ENCODE results near the gene GMIP.

DNA sequence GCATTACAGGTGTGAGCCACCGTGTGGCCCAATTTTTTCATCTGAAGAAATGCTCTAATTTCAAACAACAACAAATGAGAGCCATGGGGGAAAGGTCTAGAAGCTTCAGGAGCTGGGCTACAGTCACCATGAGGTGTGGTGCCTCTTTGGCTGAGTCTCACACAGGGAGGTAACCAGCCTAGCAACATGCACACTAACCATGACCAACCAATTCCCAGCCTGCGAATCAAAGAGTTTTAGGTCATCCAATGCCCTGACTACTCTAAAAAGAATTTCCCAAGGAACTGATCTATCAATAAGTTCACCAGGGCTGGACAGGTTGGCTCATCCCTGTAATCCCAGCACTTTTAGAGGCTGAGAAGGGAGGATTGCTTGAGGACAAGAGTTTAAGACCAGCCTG is 54.9 kb downstream of the GMIP start:
- TF ChIP-seq, protein P1, sequence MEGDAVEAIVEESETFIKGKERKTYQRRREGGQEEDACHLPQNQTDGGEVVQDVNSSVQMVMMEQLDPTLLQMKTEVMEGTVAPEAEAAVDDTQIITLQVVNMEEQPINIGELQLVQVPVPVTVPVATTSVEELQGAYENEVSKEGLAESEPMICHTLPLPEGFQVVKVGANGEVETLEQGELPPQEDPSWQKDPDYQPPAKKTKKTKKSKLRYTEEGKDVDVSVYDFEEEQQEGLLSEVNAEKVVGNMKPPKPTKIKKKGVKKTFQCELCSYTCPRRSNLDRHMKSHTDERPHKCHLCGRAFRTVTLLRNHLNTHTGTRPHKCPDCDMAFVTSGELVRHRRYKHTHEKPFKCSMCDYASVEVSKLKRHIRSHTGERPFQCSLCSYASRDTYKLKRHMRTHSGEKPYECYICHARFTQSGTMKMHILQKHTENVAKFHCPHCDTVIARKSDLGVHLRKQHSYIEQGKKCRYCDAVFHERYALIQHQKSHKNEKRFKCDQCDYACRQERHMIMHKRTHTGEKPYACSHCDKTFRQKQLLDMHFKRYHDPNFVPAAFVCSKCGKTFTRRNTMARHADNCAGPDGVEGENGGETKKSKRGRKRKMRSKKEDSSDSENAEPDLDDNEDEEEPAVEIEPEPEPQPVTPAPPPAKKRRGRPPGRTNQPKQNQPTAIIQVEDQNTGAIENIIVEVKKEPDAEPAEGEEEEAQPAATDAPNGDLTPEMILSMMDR (IDR thresholded peaks at IDR 0.05; ENCODE audit: extremely low read depth in 1 of 2, insufficient read depth in 1 of 2, low read depth in 1 of 2, low read length in 2 of 2), result no peak
- TF ChIP-seq POLR2AphosphoS5 (IDR thresholded peaks at IDR 0.05; ENCODE audit: insufficient read depth, low read depth, low read length), result no peak
- TF ChIP-seq EZH2 (IDR thresholded peaks at IDR 0.05; ENCODE audit: borderline replicate concordance, low read depth, low read length, severe bottlenecking), result no peak

Data from endothelial cell of umbilical vein (primary cell).